ENCODE measurements around the gene DOK3.

The DOK3 gene

GRCh38 chr5:177520916-177521513, 11.4 kb upstream of the DOK3 start:
- DNase-seq = no peak
- TF ChIP-seq CTCF (IDR thresholded peaks at IDR 0.05) = no peak
- H3K4me1 ChIP-seq = peaks cover 0 to 8% (median 5%) of the 10 kb centered on the region in 4 donors
- H3K9me3 ChIP-seq = no peaks in the 10 kb centered on the region
- H3K27me3 ChIP-seq = no peaks in the 10 kb centered on the region
- H3K4me3 ChIP-seq = no peak overlapping the region
- H3K27ac ChIP-seq = no peak overlapping the region
- H3K36me3 ChIP-seq = peaks cover 43 to 69% (median 60%) of the 10 kb centered on the region in 3 donors
- intact Hi-C loops (cut with DNase I; ENCODE audit: low total_unique reads) = no loop called here

- no peak overlapping the region for H3K27ac ChIP-seq
- H3K4me1 ChIP-seq = peaks cover 0 to 16% (median 12%) of the 10 kb centered on the region in 4 donors
- no peak for DNase-seq
- H3K27me3 ChIP-seq = no peaks in the 10 kb centered on the region
- TF ChIP-seq CTCF (IDR thresholded peaks at IDR 0.05) = no peak
- peaks cover 39 to 66% (median 53%) of the 10 kb centered on the region in 3 donors for H3K36me3 ChIP-seq
- H3K4me3 ChIP-seq = no peak overlapping the region
- intact Hi-C loops (cut with DNase I; ENCODE audit: low total_unique reads) = no loop called here
- no peaks in the 10 kb centered on the region for H3K9me3 ChIP-seq
Measured at GRCh38 chr5:177520271-177520670, 10.6 kb upstream of the DOK3 start.

- Histone ChIP-seq H3K9me3 (no peaks in the 10 kb centered on the region), H3K27ac (no peak overlapping the region), H3K36me3 (peaks cover 32 to 66% (median 52%) of the 10 kb centered on the region in 3 donors), H3K4me3 (no peak overlapping the region), H3K4me1 (peaks cover 0 to 17% (median 15%) of the 10 kb centered on the region in 4 donors), H3K27me3 (no peaks in the 10 kb centered on the region)
- intact Hi-C loops (cut with DNase I; ENCODE audit: low total_unique reads) = no loop called here
- no peak for DNase-seq
- TF ChIP-seq CTCF (IDR thresholded peaks at IDR 0.05) = no peak
Measured at GRCh38 chr5:177519463-177520235, 10.0 kb upstream of the DOK3 start.

GRCh38 chr5:177516601-177517568, 7.3 kb upstream of the DOK3 start, which contains the start of gene DDX41:
DDX41 (minus strand) TSS chr5:177516961; CDS start chr5:177516945, 16 bp downstream.
- DNase-seq = peak; percentile 97 to 99
- H3K9me3 ChIP-seq = no peaks in the 10 kb centered on the region
- TF ChIP-seq CTCF (IDR thresholded peaks at IDR 0.05) = peak in 1 of 2 experiments; percentile 20
- H3K4me1 ChIP-seq = peaks cover 0 to 19% (median 15%) of the 10 kb centered on the region in 4 donors
- peaks cover 45 to 66% (median 59%) of the 10 kb centered on the region in 3 donors for H3K36me3 ChIP-seq
- peak within 1 kb of the TSS; percentile 65 to 89 for H3K4me3 ChIP-seq
- H3K27ac ChIP-seq = peak within 1 kb of the TSS; percentile 76 to 86
- no peaks in the 10 kb centered on the region for H3K27me3 ChIP-seq
- intact Hi-C loops (cut with DNase I; ENCODE audit: low total_unique reads) = no loop called here

- peaks cover 0 to 19% (median 15%) of the 10 kb centered on the region in 4 donors for H3K4me1 ChIP-seq
- H3K9me3 ChIP-seq = no peaks in the 10 kb centered on the region
- no peaks in the 10 kb centered on the region for H3K27me3 ChIP-seq
- intact Hi-C loops (cut with DNase I; ENCODE audit: low total_unique reads) = no loop called here
- peaks cover 45 to 66% (median 59%) of the 10 kb centered on the region in 3 donors for H3K36me3 ChIP-seq
- no peak for DNase-seq
- peak overlapping the region; percentile 65 to 89 for H3K4me3 ChIP-seq
- no peak for TF ChIP-seq CTCF (IDR thresholded peaks at IDR 0.05)
- no peak overlapping the region for H3K27ac ChIP-seq
Measured at GRCh38 chr5:177515580-177515979, 6.0 kb upstream of the DOK3 start.
